SIG-M5 (cell line): ENCODE measurements around the gene KIRREL1.

Source experiments
- DNase-seq: peaks from one replicate; lab custom pipeline; 2025; lab: John Stamatoyannopoulos, UW

The KIRREL1 gene

GRCh38 chr1:158146739-158147138 is 153.3 kb downstream of the KIRREL1 start:
- DNase-seq = no peak

GRCh38 chr1:158147401-158147800 is 154.0 kb downstream of the KIRREL1 start:
- no peak for DNase-seq

GRCh38 chr1:158147869-158148268 is 154.4 kb downstream of the KIRREL1 start:
- DNase-seq = no peak

- no peak for DNase-seq
Measured at GRCh38 chr1:158148468-158148867, 155.0 kb downstream of the KIRREL1 start.

- no peak for DNase-seq
Measured at GRCh38 chr1:158149175-158149574, 155.7 kb downstream of the KIRREL1 start.
